Measurements from ENCODE around the gene DLX1.

Gene DLX1

DNA sequence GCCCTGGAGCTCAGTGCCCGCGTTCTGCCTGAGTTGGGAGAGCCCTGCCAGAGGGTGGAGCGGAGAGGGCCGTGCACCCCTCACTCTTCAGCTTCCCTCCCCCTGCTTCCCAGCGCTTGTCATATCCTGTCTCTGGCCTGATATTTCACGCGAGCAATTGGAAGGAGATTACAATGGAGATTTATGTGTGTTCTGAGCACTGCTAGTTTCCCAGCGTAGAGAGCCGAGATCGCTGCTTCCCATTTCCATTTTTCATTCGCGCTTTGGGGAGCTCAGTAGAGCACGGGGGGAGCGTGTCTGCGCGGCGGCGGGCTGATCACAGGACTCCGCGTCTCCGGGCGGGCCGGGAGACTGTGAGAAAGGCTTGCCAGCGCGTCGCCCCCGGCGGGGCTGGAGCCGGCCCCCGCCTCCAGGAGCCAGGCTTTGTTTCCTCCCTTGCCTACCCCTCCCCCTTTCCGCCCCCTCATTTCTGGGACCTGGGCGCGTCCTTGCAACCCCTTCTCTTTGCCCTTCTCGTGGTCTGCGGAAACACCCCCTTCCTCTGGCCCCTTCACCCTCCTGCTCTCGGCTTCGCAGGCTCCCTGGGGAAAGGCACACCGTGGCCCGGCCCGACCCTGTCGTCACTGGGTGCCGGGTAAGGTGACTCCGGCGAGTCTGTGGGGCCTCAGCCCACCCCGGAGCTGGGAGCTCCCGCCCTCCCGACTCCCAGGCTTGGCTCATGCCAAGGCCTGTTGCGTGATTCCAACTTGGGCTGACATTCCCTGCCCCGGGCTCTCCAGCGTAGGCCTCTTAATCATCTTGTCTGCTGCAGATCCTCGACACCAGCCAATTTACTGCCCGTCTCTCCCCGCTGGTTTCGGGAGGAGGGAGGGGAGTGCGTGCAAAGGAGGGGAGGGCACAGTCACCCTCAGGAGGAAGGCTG is 11.6 kb downstream of the DLX1 start:
- in situ Hi-C loops (cut with MboI; ENCODE audit: low sequenced_read_pairs), result no loop called here

DNA sequence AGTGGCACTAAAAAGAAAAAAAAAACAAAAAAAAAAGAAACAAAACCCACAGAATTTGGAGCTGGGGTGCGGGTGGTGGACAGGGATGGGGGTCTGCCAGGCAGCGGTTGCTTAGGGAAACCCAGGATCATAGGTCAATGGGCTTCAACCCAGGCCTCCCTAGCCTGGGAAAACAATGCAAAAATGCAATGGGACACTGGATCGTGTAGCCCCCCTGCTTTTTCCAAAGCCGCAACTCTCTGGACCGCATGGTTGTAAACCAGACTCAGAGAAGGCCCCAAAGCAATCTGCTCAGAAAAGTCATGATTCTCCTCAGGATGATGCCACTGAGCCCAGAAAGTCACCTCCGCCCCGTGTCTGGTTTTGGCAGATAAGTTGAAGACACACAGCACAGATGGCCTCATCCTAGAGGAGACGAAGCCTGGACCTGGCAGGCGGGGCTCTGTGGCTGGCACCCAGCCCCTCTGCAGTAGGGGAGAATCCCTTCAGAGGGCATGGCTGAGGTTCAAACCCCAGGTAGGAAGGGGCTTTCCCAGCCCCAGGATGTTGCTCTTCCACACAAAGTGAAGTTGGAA is 12.3 kb downstream of the DLX1 start:
- in situ Hi-C loops (cut with MboI; ENCODE audit: low sequenced_read_pairs), result no loop called here

DNA sequence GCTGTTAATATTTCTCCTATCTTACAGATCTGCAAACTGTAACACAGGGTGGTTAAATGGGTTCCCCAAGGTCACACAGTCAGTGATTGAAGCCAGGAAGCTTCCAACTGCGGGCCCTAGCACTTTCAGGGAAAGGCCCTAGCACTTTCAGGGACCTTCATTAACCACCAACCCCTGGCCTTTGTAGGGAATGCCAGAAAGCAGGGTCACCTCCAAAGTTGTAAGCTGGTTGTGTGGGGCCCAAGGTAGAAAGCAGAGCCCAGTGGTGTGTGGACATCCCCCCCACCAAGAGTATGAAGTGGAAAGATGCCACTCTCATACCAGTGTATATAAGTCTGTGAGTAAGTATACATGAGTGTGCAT is 13.0 kb downstream of the DLX1 start:
- in situ Hi-C loops (cut with MboI; ENCODE audit: low sequenced_read_pairs), result no loop called here

DNA sequence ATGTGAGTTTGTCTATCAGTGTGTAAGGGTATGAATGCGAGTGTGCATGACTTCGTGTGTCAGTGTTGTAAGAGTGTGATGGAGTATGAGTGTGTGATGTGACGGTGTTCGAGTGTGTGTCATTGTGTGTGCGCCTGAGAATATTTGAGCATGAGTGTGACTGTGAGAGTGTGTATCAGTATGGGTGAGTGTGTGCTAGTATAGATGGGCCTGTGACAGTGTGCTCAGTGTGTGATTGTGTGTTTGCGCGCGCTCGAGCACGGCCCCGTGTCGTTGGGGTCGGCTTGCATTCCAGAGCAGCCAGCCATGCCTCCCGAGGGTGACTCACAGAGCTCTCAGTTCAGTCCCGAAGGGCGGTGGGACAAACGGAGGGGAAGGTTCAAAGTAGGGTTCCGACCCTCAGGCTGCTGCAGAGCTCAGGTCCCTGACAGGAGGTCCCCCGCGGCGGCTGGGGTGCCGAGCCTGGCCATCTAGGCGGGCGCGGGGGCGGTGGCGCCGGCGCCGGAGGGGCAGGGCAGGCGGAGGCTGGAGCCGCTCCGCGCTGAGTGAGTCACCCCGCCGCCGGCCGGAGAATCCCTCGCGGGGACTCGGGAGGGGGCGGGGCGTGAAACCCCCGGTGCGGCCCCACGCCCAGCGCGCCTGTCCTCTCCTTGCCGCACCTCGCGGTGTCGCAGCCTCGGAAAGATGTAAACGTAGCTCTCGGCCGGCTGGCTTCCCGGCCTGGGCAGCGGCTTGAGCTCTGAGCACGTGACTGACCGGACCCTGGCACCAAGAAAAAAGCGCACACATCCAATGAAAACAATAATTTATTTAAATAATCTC is 13.6 kb downstream of the DLX1 start:
- in situ Hi-C loops (cut with MboI; ENCODE audit: low sequenced_read_pairs), result no loop called here

DNA sequence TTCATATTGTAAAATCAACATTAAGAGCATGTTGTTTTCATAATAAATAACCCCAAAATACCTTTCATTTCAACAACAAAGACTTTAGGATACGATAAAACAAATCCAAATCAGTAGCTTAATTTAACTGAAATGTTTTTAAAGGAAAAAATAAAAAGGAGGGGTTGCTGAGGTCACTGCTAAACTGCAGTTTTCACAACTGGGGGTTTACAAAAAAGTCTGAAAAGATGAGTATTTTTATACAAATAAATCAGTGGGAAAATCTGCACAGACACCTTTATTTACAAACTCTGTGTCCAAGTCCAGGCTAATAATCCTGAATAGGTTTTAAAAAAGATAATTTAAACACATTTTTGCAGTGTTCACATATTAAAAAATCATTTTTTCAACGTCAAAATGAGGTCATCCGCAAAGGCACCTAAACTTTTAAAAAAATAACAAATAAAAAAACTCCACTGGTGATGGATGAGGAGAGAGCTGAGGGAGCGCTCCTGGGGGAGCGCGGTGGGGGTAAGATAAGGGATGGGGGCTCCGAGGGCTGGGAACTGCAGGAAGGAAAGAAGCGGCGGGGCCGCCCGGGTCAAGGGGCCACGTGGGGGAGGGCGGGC is 14.3 kb downstream of the DLX1 start:
- in situ Hi-C loops (cut with MboI; ENCODE audit: low sequenced_read_pairs), result no loop called here

DNA sequence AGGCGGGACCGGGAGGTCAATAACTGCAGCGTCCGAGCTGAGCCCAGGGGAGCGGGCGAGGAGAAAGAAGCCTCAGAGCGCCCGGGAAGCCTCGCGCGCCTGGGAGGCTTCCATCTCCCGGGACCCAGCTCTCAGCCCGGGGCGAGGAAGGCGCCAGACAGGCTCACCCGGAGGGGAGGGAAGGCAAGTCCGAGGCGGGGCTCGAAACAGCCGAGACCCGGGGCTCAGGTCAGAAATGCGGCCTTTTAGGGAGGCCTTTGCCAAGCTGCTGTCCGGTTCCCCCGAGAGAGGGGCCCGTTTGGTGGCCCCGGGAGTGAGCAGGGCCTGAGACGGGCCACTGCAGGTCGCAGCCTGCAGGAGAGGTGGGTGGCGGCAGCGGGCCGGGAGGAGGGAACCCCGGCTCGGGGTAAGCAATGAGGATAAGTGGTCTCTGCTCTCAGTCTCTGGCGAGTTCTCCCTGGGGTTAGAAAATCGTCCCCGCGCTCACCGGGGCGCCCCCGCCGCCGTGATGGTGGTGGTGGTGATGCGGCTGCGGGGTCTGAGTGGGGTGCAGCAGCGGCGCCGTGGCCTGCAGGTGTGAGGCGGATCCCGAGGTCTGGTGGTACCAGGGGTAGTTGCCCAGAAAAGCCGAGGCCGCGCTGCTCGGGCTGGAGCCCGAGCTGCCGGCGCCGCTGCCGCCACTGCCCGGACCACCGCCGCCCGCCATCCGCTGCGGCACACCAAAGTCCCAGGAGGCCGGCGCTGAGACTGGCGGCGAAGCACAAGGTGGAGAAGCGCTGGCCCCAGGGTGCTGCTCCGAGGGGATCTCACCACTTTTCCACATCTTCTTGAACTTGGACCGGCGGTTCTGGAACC is 15.0 kb downstream of the DLX1 start:
- in situ Hi-C loops (cut with MboI; ENCODE audit: low sequenced_read_pairs), result no loop called here

DNA sequence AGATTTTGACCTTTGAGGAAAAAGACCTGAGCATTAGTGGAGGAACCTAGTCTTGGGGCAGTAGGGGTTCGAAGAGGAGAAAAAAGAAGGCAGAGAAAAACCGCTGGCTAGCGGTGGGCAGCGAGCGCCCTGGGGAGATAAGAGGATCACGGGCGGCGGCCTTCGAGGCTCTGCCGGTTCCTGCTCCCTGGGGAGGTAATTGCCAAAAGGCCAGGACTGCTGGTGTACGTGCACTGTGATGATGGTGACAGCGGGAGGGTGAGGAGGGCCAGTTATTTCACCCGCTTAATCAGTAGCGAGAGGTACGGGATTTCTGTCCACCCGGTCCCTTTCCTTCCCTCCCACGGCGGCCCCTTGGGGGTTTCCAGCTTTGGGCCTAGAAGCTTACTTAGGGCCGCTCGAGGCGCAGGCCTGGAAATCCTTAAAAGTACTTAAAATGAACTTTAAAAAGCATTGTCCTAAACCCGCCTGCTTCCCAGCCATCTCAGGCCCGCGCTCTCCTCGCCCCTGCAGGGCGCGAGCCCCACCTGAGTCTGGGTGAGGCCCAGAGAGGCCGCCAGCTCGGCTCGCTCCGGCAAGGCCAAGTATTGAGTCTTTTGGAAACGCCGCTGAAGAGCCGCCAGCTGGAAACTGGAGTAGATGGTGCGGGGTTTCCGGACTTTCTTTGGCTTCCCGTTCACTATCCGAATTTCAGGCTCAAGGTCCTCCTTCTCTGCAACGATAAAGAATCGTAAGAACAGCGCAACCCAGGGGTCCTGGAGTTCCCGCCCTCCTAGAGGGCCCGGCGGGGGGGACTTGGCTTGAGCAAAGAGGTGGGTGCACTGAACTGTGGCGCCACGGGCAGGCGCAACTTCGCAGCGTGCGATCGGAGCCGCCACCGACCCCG is 15.9 kb downstream of the DLX1 start:
- in situ Hi-C loops (cut with MboI; ENCODE audit: low sequenced_read_pairs), result no loop called here

DNA sequence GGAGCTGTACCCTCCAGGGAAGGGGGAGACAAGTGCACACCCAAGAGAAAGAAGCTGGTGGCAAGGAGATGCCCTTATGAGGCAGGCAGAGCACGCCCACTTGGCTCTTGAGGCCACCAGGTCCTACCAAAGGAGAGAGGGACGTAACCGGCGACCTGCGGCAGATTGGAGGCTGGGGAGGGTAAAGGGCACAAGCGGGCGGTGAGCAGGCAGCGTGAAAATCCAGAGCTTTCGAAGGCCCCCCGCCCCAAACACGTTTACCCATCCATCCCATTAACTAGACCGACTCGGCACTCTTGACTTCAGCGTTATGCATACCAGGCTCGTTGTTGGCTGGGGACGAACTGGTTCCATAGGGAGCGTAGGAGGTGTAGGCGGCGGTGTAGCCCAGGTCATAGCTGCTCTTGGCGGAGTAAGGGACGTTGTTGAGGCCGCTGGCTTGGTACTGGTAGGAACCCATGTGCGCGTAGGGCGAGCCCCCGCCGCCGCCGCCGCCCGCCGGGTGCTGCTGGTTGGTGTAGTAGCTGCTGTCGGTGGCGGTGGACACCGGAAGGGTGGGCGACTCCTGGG is 16.6 kb downstream of the DLX1 start:
- in situ Hi-C loops (cut with MboI; ENCODE audit: low sequenced_read_pairs), result no loop called here

DNA sequence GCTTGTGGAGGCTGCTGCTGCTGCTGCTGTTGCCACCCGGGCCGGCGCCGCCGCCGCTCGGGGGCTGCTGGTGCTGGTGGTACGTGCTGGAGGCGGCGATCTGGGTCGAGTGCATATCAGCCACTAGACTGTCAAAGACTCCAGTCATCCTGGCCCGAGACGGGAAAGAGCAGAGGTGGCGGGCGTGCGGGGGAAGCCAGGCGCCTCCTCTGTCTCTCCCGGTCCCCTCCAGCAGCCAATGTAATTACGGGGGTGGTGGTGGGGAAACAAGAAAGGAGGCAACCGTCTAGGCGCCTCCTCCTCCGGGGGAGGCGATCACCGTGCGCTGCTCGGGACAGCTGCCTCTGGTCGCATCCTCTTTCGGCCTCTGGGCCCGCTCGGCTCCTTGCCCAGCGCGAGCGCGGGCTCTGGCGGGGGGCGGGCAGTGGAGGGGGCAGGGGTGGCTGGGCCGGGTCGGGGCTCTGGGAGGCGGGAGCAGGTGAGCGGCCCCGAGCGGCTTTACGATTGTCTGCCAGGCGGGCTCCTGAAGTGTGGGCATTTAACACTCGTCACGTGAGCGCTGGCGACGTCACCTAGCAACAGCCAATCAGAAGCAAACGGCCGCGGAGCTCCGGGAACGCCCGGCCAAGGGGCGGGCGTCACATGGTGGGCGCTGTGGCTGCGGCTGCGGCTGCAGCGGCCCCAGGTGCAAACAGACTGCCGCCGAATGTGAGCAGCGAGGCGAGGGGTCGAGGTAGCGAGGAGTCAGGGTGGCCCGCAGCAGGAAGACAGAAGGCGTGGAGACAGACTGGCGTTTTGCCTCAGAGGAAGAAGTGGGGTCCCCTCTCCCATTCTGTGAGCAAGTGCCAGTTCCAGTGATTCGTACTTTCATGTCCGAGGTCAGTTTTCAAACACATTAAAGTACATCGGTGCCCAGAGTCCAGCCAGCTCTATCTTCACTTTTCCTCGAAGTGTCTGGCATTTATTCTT is 17.4 kb downstream of the DLX1 start, which contains the start of gene DLX2:
DLX2 (minus strand) TSS at position 510 of the 969 bp plus-strand sequence; CDS start at position 148, 362 bp downstream.
- in situ Hi-C loops (cut with MboI; ENCODE audit: low sequenced_read_pairs), result no loop called here

DNA sequence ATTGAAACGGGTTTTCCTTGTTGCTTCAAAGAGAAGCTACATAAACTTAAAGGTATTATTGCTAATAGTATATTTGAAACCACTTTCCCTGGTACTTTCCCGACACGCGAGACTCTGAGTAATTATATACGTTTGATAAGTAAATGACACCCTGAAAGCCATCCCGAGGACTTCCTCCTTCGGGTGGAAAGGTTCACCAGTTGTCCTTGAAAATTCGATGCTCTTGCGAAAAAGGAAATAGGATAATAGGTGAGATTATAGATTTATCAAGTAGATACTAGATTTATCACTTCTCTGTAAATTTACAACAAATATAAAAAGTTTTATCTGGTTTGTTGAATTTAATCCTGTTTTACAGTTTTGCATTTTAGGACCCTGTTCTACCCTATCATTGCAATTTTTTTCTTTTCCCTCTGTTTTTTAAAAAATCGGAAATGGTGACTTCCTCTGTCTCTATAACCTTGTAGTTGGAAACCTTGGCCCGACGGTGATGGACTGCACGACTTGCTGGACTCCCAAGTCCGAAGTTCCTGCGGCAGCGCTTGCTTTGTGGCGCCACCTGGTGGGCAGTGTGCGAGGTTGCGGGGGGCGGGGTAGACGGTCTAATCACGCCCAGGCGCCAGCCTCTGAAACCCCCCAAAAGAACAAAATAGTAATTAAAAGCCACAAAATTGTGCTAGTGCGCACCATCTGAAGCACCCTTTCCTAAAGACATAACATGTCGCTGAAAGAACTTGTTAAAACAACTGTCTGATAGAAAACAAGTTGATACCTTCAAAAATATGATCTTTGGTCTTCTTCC is 18.4 kb downstream of the DLX1 start:
- in situ Hi-C loops (cut with MboI; ENCODE audit: low sequenced_read_pairs), result no loop called here

DNA sequence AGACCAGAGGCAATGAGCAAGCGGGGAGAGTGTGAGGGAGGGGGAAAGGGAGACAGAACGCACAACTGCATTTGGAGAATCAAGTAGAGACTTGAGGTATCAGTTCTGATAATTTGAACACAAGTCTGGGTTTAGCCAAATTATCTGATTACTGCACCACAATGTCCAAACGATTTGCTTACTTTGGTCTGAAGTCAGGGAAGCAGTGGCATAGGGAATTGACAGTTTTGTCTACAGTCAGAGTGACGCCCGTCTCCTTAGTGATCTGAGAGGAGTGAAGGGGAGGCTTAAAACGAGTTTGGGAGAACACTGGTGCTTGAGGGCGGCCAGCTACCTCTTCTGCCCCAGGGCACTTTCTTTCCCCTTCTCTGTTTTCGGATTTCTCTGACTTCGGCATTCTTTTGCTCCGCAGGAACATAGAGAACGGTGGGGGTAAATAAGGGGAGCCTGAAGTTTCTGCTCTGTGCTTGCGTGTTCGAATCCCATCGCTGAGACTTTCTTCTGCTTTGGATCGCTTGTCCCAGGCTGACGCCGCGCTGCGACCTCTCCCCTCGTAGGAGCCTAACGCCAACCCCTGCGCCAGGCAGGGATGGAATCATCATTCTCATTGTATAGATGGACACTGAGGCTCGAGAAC is 20.3 kb downstream of the DLX1 start:
- in situ Hi-C loops (cut with MboI; ENCODE audit: low sequenced_read_pairs), result no loop called here

DNA sequence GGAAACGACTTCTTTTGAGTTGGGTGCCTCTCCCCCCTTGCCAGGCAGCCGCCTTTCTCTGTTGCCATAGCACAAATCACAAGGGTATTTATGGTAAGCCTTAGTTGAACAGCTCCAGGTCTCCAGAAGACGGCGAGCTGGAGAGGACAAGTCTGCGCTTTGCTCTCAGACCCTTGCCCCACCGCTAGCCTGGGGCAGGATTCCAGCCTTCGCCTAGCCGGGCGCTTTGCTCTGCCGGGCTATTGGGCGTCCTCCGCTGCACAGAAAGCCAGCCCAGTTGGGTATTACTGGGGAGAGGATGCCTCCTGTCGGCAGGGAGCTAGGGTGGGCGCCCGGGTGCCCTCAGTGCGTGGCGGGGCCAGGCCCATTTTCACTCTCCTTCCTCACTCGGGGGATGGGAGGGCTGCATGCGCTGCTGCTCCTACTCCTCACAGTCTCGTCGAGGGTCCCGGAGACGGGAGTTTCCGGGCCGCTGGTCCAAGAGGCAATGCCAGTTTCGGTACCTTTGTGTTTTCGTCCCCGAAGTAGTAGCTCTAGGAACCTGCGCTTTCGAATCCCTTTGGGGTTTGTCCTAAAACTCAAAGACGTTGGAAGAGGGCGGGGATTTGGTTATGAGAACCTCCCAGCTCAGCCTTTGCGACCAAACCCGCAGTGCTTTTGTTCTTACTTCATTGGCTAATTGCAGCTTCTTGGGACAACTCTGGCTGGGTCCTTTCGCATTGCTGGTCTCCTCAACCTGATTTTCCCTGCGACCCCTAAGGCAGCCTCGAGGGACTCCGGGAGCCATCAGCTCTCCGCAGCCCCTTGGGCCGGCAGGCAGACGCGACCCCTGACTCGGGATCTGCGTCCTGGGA is 21.0 kb downstream of the DLX1 start:
- in situ Hi-C loops (cut with MboI; ENCODE audit: low sequenced_read_pairs), result no loop called here

DNA sequence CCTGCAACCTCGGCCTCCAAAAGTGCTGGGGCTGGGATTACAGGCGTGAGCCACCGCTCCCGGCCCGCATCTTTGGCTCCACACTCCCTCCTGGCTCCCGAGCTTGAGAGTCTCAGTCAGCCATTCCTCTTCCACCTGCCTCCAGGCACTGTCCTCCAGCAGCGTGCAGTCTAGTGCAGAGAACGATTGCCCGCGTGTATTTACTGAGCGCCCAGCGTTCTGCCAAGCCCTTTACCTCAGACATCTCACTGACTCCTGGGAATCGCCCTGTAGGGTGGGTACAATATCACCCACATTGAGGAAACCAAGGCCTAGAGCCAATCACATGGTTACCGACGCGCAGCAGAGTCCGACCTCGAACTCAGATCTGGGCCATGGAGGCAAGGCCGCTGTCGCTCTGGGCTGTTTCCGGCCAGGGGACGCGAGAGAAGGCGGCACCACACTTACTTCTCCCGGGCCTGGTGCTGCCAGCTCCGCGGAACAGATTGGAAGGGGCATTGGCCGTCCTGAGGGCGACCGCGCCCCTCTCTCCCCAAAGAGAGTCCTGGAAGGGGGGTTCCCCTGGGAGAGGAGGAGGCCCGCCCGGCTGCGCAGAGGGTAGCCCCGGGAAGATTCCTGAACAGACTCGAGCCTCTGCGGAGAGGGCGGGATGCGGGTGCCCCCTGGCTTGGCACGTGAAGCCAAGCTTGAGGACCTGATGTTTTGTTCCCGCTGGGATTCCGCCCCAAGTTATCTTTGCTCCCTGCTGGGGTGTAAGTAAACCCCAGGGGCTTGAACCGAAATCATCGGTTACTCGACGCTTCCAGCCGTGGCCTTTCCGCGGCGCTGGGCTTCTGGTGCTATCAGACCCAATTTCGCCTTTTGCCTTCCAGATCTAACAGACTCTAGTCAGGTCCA is 22.6 kb downstream of the DLX1 start:
- in situ Hi-C loops (cut with MboI; ENCODE audit: low sequenced_read_pairs), result no loop called here

DNA sequence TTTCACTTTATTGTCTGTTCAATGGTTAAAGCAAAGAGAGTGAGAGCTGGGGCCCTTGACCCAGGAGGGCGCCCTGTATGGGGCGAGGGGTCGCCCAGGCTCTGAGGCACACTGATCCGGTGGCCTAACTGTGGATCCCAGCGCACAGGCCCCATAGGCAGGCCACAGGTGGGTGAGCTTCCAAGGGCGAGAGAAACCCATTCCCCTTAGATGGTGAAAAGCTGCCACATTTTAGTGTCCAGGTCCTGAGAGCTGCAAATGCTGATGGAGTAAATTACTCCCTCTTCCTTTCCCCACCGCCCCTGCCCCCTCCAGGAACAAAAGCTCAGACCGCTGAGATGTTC is 23.3 kb downstream of the DLX1 start:
- in situ Hi-C loops (cut with MboI; ENCODE audit: low sequenced_read_pairs), result no loop called here

Measured in hTERT RPE-1 (cell line).